Activated naive CD4-positive, alpha-beta T cell treated with anti-CD3 and anti-CD28 coated beads, Interleukin-2, amount 50 U/mL, for 72 hours (primary cell): ENCODE results near the gene CTNNA3. TPM values are rescaled to one million over a fixed set of nuclear protein-coding genes. Genes with fewer than 3 reads are reported as not detected.
A peak's percentile ranks its signal among the peaks of the same experiment; 100 is the strongest.
"Not testable (repeated sequence)": the region's sequence is repeated elsewhere in the genome, so short reads cannot be mapped to it uniquely, and the experiment has no call there.

Experiments used
- ATAC-seq, 2 donors: fragments of 150-1000 bp; cut with Tn5 transposase; 2 replicates each; pipeline ENCODE4 v1.10.0; 2021; ENCODE audit warnings: mild to moderate bottlenecking in 2 of 2, moderate library complexity in 2 of 2
- DNase-seq, 2 donors: peaks; one replicate each; pipeline ENCODE4 v3.0.0; 2021 to 2022; ENCODE audit warnings: low spot score in 2 of 2
- H3K27ac Mint-ChIP-seq, 2 donors: one replicate each; pipeline ENCODE4 v1.8.0; 2022; ENCODE audit warnings: mild to moderate bottlenecking in 2 of 2, mixed read lengths in 2 of 2
- H3K36me3 Mint-ChIP-seq, 2 donors: one replicate each; pipeline ENCODE4 v1.8.0; 2022; ENCODE audit warnings: mixed read lengths in 2 of 2
- H3K9me3 Mint-ChIP-seq, 2 donors: one replicate each; pipeline ENCODE4 v1.8.0; 2022; ENCODE audit warnings: mixed read lengths in 2 of 2
- total RNA-seq, 2 donors: library from RNA; stranded (reverse); gene quantifications; one replicate each; pipeline ENCODE4 v1.2.3, GENCODE V29; 2022

CTNNA3 gene
- total RNA-seq: under 1 TPM; 0.30 to 0.39 TPM

- Mint-ChIP-seq H3K27ac (no peak within 1 kb of the TSS), H3K9me3 (no peaks in the 10 kb centered on the region), H3K36me3 (peaks cover 0 to 5% of the 10 kb centered on the region in 2 donors)
- DNase-seq (no peak), ATAC-seq (no peak)
These were observed at the start of gene CTNNA3 for GRCh38 chr10:67696029-67696428. TSS of gene CTNNA3 (minus strand) at chr10:67696195.

DNA sequence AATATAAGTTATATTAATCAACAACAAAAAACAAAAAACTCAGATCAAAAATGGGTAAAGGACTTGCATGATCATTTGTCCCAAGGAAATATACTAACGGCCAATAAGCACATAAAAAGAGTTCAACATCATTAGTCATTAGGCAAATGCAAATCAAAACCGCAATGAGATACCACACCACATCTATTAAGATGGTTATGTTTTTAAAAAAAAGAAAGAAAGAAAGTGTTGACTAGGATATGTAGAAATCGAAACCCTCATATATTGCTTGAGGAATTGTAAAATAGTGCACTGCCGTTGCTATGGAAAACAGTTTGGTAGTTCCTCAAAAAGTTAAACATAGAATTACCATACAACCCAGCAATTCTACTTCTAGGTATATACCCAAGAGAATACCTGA lies 39.4 kb upstream of the CTNNA3 start:
- no peak overlapping the region for H3K27ac Mint-ChIP-seq
- H3K9me3 Mint-ChIP-seq: peaks cover 3 to 8% of the 10 kb centered on the region in 2 donors
- no peak for ATAC-seq
- DNase-seq: no peak
- H3K36me3 Mint-ChIP-seq: peaks cover 0 to 6% of the 10 kb centered on the region in 2 donors

DNA sequence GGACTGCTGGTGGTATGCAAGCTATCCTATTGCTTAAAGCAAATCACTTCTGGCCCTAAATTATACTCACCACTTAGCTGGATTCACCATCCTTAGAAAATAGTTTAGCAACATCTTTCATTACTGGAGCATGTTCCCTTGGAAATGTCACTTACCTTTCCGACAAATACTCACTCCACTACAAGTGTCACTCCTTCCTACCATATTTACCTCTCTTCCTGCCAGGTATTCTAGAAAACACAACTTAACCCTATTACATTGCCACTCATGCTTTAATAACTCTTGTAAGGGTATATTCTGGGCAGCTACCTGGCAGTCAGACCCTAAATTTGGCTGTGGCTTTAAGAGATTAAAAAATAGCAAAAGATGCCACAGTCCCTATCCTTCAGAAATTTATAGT lies 37.5 kb upstream of the CTNNA3 start:
- Mint-ChIP-seq H3K36me3 (no peaks in the 10 kb centered on the region), H3K9me3 (peaks cover 1% of the 10 kb centered on the region in 2 donors), H3K27ac (no peak overlapping the region)
- DNase-seq (no peak), ATAC-seq (no peak)

- H3K27ac Mint-ChIP-seq: no peak overlapping the region
- ATAC-seq: peak; percentile 40 to 68
- no peaks in the 10 kb centered on the region for H3K9me3 Mint-ChIP-seq
- no peaks in the 10 kb centered on the region for H3K36me3 Mint-ChIP-seq
- DNase-seq: no peak
These were observed 29.6 kb upstream of the CTNNA3 start for GRCh38 chr10:67725567-67725966.

- ATAC-seq (peak; percentile 46 to 49), DNase-seq (no peak)
- Mint-ChIP-seq H3K36me3 (no peaks in the 10 kb centered on the region), H3K9me3 (peaks cover 0 to 3% of the 10 kb centered on the region in 2 donors), H3K27ac (no peak overlapping the region)
These were observed 27.6 kb upstream of the CTNNA3 start for GRCh38 chr10:67723601-67724000.

DNA sequence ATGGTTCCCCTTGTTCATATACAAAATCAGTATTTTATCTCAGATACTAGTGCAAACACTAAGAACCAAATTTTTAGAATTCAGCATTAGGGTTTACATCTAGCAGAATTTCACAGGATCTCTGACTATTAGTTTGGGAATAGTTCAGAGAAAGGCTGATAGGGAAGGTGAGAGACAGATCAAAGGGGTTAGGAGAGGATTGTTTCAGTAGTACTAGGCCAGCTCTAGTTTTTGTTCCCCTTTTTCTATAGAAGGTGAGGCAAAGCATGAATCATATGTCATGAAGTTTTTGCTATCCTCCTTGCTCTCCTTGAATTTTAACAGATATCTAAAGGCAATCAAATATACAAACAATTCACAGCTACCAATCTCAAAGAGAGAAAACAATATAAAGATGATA lies 26.1 kb upstream of the CTNNA3 start:
- DNase-seq (no peak), ATAC-seq (no peak)
- no peaks in the 10 kb centered on the region for H3K36me3 Mint-ChIP-seq
- H3K9me3 Mint-ChIP-seq: peaks cover 0 to 3% of the 10 kb centered on the region in 2 donors
- no peak overlapping the region for H3K27ac Mint-ChIP-seq

- not testable (repeated sequence) for DNase-seq, H3K27ac Mint-ChIP-seq, H3K36me3 Mint-ChIP-seq, ATAC-seq, H3K9me3 Mint-ChIP-seq
These were observed 20.5 kb upstream of the CTNNA3 start for GRCh38 chr10:67716455-67716854.

- ATAC-seq (no peak), DNase-seq (no peak)
- Mint-ChIP-seq H3K36me3 (peaks cover 0 to 8% of the 10 kb centered on the region in 2 donors), H3K9me3 (peaks cover 0 to under 1% of the 10 kb centered on the region in 2 donors), H3K27ac (no peak overlapping the region)
These were observed 9.9 kb upstream of the CTNNA3 start for GRCh38 chr10:67705921-67706320.

DNA sequence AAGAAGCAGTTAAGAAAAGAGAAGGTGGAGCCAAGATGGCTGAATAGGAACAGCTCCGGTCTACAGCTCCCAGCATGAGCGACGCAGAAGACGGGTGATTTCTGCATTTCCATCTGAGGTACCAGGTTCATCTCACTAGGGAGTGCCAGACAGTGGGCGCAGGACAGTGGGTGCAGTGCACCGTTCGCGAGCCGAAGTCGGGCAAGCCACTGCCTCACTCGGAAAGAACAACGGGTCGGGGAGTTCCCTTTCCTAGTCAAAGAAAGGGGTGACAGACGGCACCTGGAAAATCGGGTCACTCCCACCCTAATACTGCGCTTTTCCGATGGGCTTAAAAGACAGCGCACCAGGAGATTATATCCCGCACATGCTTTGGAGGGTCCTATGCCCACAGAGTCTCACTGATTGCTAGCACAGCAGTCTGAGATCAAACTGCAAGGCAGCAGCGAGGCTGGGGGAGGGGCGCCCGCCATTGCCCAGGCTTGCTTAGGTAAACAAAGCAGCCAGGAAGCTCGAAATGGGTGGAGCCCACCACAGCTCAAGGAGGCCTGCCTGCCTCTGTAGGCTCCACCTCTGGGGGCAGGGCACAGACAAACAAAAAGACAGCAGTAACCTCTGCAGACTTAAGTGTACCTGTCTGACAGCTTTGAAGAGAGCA lies 3.7 kb upstream of the CTNNA3 start:
- ATAC-seq, DNase-seq, H3K9me3 Mint-ChIP-seq, H3K27ac Mint-ChIP-seq: not testable (repeated sequence)
- H3K36me3 Mint-ChIP-seq: peaks cover 0 to 10% of the 10 kb centered on the region in 2 donors

- ATAC-seq (no peak), DNase-seq (no peak)
- no peak overlapping the region for H3K27ac Mint-ChIP-seq
- no peaks in the 10 kb centered on the region for H3K9me3 Mint-ChIP-seq
- H3K36me3 Mint-ChIP-seq: peaks cover 0 to 10% of the 10 kb centered on the region in 2 donors
These were observed 2.2 kb upstream of the CTNNA3 start for GRCh38 chr10:67698164-67698563.

GRCh38 chr10:67697724-67698131 lies 1.7 kb upstream of the CTNNA3 start:
- no peak overlapping the region for H3K27ac Mint-ChIP-seq
- H3K36me3 Mint-ChIP-seq: peaks cover 0 to 10% of the 10 kb centered on the region in 2 donors
- DNase-seq (peak in 1 of 2 donors; percentile 8), ATAC-seq (peak; percentile 36 to 73)
- no peaks in the 10 kb centered on the region for H3K9me3 Mint-ChIP-seq

DNA sequence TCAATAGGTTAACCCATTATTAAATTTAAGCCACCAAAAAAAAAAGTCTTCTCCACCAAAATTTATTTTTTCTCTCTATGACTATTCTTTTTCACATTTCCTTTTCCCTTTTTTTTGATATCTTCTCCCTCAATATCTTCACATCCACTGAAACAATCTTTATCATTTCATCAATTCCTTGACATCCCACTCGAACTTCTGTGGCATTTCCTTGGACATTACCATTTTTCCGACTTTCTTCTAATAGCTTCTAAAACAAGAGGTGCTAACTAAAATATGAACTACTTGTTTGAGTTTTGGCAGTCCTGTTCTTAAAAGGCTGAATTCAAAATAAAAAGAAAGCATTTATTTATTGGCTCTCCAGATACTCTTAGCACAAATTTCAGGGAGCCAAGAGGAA lies 684 bp upstream of the CTNNA3 start:
- Mint-ChIP-seq H3K27ac (no peak overlapping the region), H3K36me3 (peaks cover 0 to 6% of the 10 kb centered on the region in 2 donors), H3K9me3 (no peaks in the 10 kb centered on the region)
- ATAC-seq (no peak), DNase-seq (no peak)

GRCh38 chr10:67695555-67695954 lies 440 bp downstream of the CTNNA3 start:
- H3K9me3 Mint-ChIP-seq: no peaks in the 10 kb centered on the region

GRCh38 chr10:67691861-67692260 lies 4.1 kb downstream of the CTNNA3 start:
- H3K36me3 Mint-ChIP-seq, H3K9me3 Mint-ChIP-seq, DNase-seq, H3K27ac Mint-ChIP-seq, ATAC-seq: not testable (repeated sequence)

More at GRCh38 chr10:67695555-67695954, 440 bp downstream of the CTNNA3 start:
- Mint-ChIP-seq H3K27ac (no peak overlapping the region), H3K36me3 (peaks cover 0 to under 1% of the 10 kb centered on the region in 2 donors)
- no peak for ATAC-seq
- no peak for DNase-seq

DNA sequence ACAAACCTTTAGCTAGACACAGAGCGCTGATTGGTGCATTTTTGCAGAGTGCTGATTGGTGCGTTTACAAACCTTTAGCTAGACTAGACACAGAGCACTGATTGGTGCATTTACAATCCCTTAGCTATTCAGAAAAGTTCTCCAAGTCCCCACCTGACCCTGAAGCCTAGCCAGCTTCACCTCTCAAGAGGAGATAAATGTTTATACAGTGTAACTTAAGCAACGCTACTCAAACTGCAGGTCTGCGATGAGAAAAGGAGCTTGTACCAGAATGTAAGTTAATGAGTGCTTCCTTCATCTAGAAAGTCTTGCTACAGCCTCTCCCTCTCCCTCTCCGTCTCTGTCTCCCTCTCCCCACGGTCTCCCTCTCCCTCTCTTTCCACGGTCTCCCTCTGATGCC lies 5.5 kb downstream of the CTNNA3 start:
- not testable (repeated sequence) for DNase-seq, ATAC-seq, H3K9me3 Mint-ChIP-seq, H3K36me3 Mint-ChIP-seq, H3K27ac Mint-ChIP-seq

DNA sequence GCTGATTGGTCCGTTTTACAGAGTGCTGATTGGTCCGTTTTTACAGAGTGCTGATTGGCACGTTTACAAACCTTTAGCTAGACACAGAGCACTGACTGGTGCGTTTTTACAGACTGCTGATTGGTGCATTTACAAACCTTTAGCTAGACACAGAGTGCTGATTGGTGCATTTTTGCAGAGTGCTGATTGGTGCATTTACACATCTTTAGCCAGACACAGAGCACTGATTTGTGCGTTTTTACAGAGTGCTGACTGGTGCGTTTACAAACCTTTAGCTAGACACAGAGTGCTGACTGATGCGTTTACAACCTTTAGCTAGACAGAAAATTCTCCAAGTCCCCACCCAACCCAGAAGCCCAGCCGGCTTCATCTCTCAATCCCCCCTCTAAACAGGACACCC lies 11.9 kb downstream of the CTNNA3 start:
- H3K9me3 Mint-ChIP-seq: peaks cover 17 to 22% of the 10 kb centered on the region in 2 donors
- peaks cover 7 to 24% of the 10 kb centered on the region in 2 donors for H3K36me3 Mint-ChIP-seq
- DNase-seq, ATAC-seq, H3K27ac Mint-ChIP-seq: not testable (repeated sequence)

GRCh38 chr10:67678335-67678974 lies 17.5 kb downstream of the CTNNA3 start:
- H3K36me3 Mint-ChIP-seq: peaks cover 2 to 6% of the 10 kb centered on the region in 2 donors
- ATAC-seq (no peak), DNase-seq (no peak)
- peaks cover 8% of the 10 kb centered on the region in 2 donors for H3K9me3 Mint-ChIP-seq
- no peak overlapping the region for H3K27ac Mint-ChIP-seq
